Neutrophil (primary cell): ENCODE measurements around the gene NUB1.
"Not testable (repeated sequence)": the region's sequence is repeated elsewhere in the genome, so short reads cannot be mapped to it uniquely, and the experiment has no call there.

Experiments
- H3K27ac ChIP-seq: fragments of 200-600 bp; sonication (generic); 2 replicates; pipeline ENCODE4 v1.5.1; 2016; ENCODE audit warnings: mild to moderate bottlenecking, moderate library complexity
- H3K27me3 ChIP-seq: fragments of 200-600 bp; sonication (generic); 2 replicates; pipeline ENCODE4 v1.6.0; 2016; ENCODE audit warnings: mild to moderate bottlenecking
- H3K36me3 ChIP-seq: fragments of 200-600 bp; sonication (generic); 2 replicates; pipeline ENCODE4 v1.5.1; 2017
- H3K4me1 ChIP-seq, 2 experiments: fragments of 200-600 bp in 1 of 2; sonication (generic) in 1 of 2; 1 replicate in 1 of 2; 2 replicates in 1 of 2; pipeline versions ENCODE4 v1.5.1 to v1.6.1; 2013 to 2016; ENCODE audit warnings: low read depth in 1 of 2, low read length in 1 of 2, mild to moderate bottlenecking in 1 of 2, moderate library complexity in 1 of 2; ENCODE audit not compliant: control insufficient read depth in 1 of 2, insufficient read depth in 1 of 2
- H3K4me3 ChIP-seq, 2 experiments: fragments of 200-600 bp in 1 of 2; sonication (generic) in 1 of 2; 1 replicate in 1 of 2; 2 replicates in 1 of 2; pipeline ENCODE4 v1.5.1; 2013 to 2016; ENCODE audit warnings: low read depth in 1 of 2, low read length in 1 of 2, mild to moderate bottlenecking in 1 of 2, moderate library complexity in 1 of 2
- H3K9me3 ChIP-seq: fragments of 200-600 bp; sonication (generic); 2 replicates; pipeline ENCODE4 v1.5.1; 2016
- CTCF ChIP-seq: fragments of 200-600 bp; sonication (generic); IDR thresholded peaks from 2 replicates; pipeline ENCODE4 v1.5.1; 2016; ENCODE audit warnings: antibody characterized with exemption

The NUB1 gene

GRCh38 chr7:151299940-151300645 lies 41.5 kb upstream of the NUB1 start:
- H3K27me3 ChIP-seq = peaks cover 53% of the 10 kb centered on the region
- no peak overlapping the region for H3K27ac ChIP-seq
- H3K4me1 ChIP-seq = peaks cover 7% of the 10 kb centered on the region in 2 experiments
- TF ChIP-seq CTCF = no peak
- H3K36me3 ChIP-seq = no peaks in the 10 kb centered on the region
- no peaks in the 10 kb centered on the region for H3K9me3 ChIP-seq
- no peak overlapping the region for H3K4me3 ChIP-seq

- TF ChIP-seq CTCF = no peak
- H3K9me3 ChIP-seq = no peaks in the 10 kb centered on the region
- no peak overlapping the region for H3K27ac ChIP-seq
- peaks cover 70% of the 10 kb centered on the region for H3K27me3 ChIP-seq
- no peaks in the 10 kb centered on the region for H3K36me3 ChIP-seq
- H3K4me3 ChIP-seq = no peak overlapping the region
- peaks cover 7% of the 10 kb centered on the region in 2 experiments for H3K4me1 ChIP-seq
Observed at GRCh38 chr7:151301471-151302462, 39.8 kb upstream of the NUB1 start.

GRCh38 chr7:151304251-151304650 lies 37.4 kb upstream of the NUB1 start:
- not testable (repeated sequence) for H3K4me1 ChIP-seq, H3K27ac ChIP-seq, H3K36me3 ChIP-seq, H3K9me3 ChIP-seq, H3K4me3 ChIP-seq
- peaks cover 74% of the 10 kb centered on the region for H3K27me3 ChIP-seq

- H3K4me1 ChIP-seq = peaks cover 7% of the 10 kb centered on the region in 2 experiments
- H3K36me3 ChIP-seq = no peaks in the 10 kb centered on the region
- H3K9me3 ChIP-seq = no peaks in the 10 kb centered on the region
- no peak for TF ChIP-seq CTCF
- H3K27me3 ChIP-seq = peaks cover 72% of the 10 kb centered on the region
- no peak overlapping the region for H3K27ac ChIP-seq
- no peak overlapping the region for H3K4me3 ChIP-seq
Observed at GRCh38 chr7:151304856-151305255, 36.8 kb upstream of the NUB1 start.

- H3K27me3 ChIP-seq = peaks cover 69% of the 10 kb centered on the region
- peaks cover 7% of the 10 kb centered on the region in 2 experiments for H3K4me1 ChIP-seq
- H3K9me3 ChIP-seq = no peaks in the 10 kb centered on the region
- H3K27ac ChIP-seq = no peak overlapping the region
- TF ChIP-seq CTCF = no peak
- H3K36me3 ChIP-seq = no peaks in the 10 kb centered on the region
- H3K4me3 ChIP-seq = no peak overlapping the region
Observed at GRCh38 chr7:151306374-151306773, 35.2 kb upstream of the NUB1 start.

GRCh38 chr7:151306860-151307259 lies 34.8 kb upstream of the NUB1 start:
- Histone ChIP-seq H3K27me3 (peaks cover 65% of the 10 kb centered on the region), H3K27ac (no peak overlapping the region), H3K9me3 (no peaks in the 10 kb centered on the region), H3K4me1 (peaks cover 7% of the 10 kb centered on the region in 2 experiments), H3K4me3 (no peak overlapping the region), H3K36me3 (no peaks in the 10 kb centered on the region)
- TF ChIP-seq CTCF = no peak
